OCI-LY7 (cell line): Measurements from ENCODE around the gene TOB2. TPM values are rescaled to one million over a fixed set of nuclear protein-coding genes. Genes with fewer than 3 reads are reported as not detected.

Source experiments
- BruUV-seq: library from RNA; stranded (reverse); fragments of 400-500 nt; replicated peaks from 2 replicates; lab custom pipeline; 2021; lab: Mats Ljungman, UMichigan
- CTCF ChIA-PET: fragments of 300-600 bp; sonication (Branson Sonifier 250); formaldehyde crosslinking; loops from one replicate; lab custom pipeline; 2022; ENCODE audit warnings: antibody characterized with exemption; ENCODE audit not compliant: unreplicated experiment; lab: Charles Lee
- POLR2A ChIA-PET: fragments of 300-600 bp; sonication (Branson Sonifier 250); formaldehyde crosslinking; loops from one replicate; lab custom pipeline; 2022; ENCODE audit warnings: antibody characterized with exemption; lab: Charles Lee
- DNase-seq: peaks from one replicate; pipeline ENCODE4 v3.0.0-alpha.2; 2015; ENCODE audit warnings: low spot score
- H2AFZ ChIP-seq: fragments of 200-600 bp; sonication (generic), shearing (Covaris generic); 2 replicates; pipeline ENCODE4 v1.6.1; 2014; ENCODE audit warnings: mild to moderate bottlenecking, antibody characterized with exemption, low read length, moderate library complexity
- H3K27ac ChIP-seq: fragments of 200-600 bp; sonication (generic); 2 replicates; pipeline ENCODE4 v1.5.1; 2014; ENCODE audit warnings: mixed run types, low read depth, mild to moderate bottlenecking, moderate library complexity, low read length, inconsistent platforms; ENCODE audit not compliant: poor library complexity, severe bottlenecking
- H3K36me3 ChIP-seq: fragments of 200-600 bp; sonication (generic); 2 replicates; pipeline ENCODE4 v1.6.1; 2014; ENCODE audit warnings: mild to moderate bottlenecking, antibody characterized with exemption, low read length, moderate library complexity, mixed read lengths; ENCODE audit not compliant: insufficient read depth
- H3K4me1 ChIP-seq: fragments of 200-600 bp; sonication (generic); 2 replicates; pipeline ENCODE4 v1.5.1; 2014; ENCODE audit warnings: mild to moderate bottlenecking, low read length; ENCODE audit not compliant: insufficient read depth, poor library complexity, severe bottlenecking
- H3K4me2 ChIP-seq: fragments of 200-600 bp; sonication (generic); 2 replicates; pipeline ENCODE4 v1.6.1; 2014; ENCODE audit warnings: mild to moderate bottlenecking, low read length
- H3K4me3 ChIP-seq: fragments of 200-600 bp; sonication (generic); 2 replicates; pipeline ENCODE4 v1.5.1; 2014; ENCODE audit warnings: mild to moderate bottlenecking, low read depth, low read length; ENCODE audit not compliant: poor library complexity, severe bottlenecking
- H3K79me2 ChIP-seq: fragments of 200-600 bp; sonication (generic); 2 replicates; pipeline ENCODE4 v1.6.1; 2016; ENCODE audit warnings: low read depth, mild to moderate bottlenecking, low read length, moderate library complexity, mixed read lengths; ENCODE audit not compliant: insufficient read depth
- H3K9me2 ChIP-seq: fragments of 200-600 bp; sonication (generic); 2 replicates; pipeline ENCODE4 v1.6.1; 2016; ENCODE audit warnings: mild to moderate bottlenecking, low read length, mixed read lengths; ENCODE audit not compliant: insufficient read depth
- H3K9me3 ChIP-seq: fragments of 200-600 bp; sonication (generic); 2 replicates; pipeline ENCODE4 v1.6.1; 2014; ENCODE audit warnings: mild to moderate bottlenecking, mixed run types, low read length, mixed read lengths
- H4K20me1 ChIP-seq: fragments of 200-600 bp; sonication (generic); 2 replicates; pipeline ENCODE4 v1.6.1; 2014; ENCODE audit warnings: mild to moderate bottlenecking, antibody characterized with exemption, low read length, moderate library complexity, mixed read lengths; ENCODE audit not compliant: insufficient read depth
- EZH2phosphoT487 ChIP-seq: fragments of 200-600 bp; sonication (generic); IDR thresholded peaks from 2 replicates; pipeline ENCODE4 v1.6.1; 2018; ENCODE audit warnings: low read depth, borderline replicate concordance, mild to moderate bottlenecking, mixed run types, antibody characterized with exemption, low read length, moderate library complexity, mixed read lengths
- intact Hi-C: fragments of 100-400 bp; cut with micrococcal nuclease; formaldehyde crosslinking; loops from one replicate; pipeline ENCODE4 v1.10.0; 2022; ENCODE audit not compliant: unreplicated experiment
- total RNA-seq, 2 experiments: library from RNA; depleted of rRNA in 1 of 2; stranded (reverse); fragments of >200 nt in 1 of 2; shearing (Covaris generic) in 1 of 2; gene quantifications; 2 replicates each; pipeline ENCODE4 v1.2.3, GENCODE V29; 2014 to 2022
- TF ChIP-seq, protein P1 (sequence below): fragments of 200-600 bp; sonication (generic); conservative IDR thresholded peaks from 2 replicates; pipeline ENCODE4 v1.5.1; 2014; ENCODE audit warnings: mild to moderate bottlenecking, antibody characterized with exemption, low read length, moderate library complexity, mixed read lengths

Gene TOB2
- total RNA-seq, 2 experiments from 2014 or later, result 13.5 to 27.0 TPM

- CTCF ChIA-PET, result no interaction called here
- H3K36me3 ChIP-seq, result peaks cover 61% of the 10 kb centered on the region
- no peaks in the 10 kb centered on the region for H3K4me1 ChIP-seq
- intact Hi-C loops, result no loop called here
- H4K20me1 ChIP-seq, result no peaks in the 10 kb centered on the region
- DNase-seq, result no peak
- H3K4me3 ChIP-seq, result no peak overlapping the region
- H2AFZ ChIP-seq, result no peak overlapping the region
- no TSS peak for BruUV-seq
- POLR2A ChIA-PET, result no interaction called here
- H3K79me2 ChIP-seq, result peaks cover 8% of the 10 kb centered on the region; the same call in 1 of the 2 replicates
- no peak overlapping the region for H3K27ac ChIP-seq
- H3K4me2 ChIP-seq, result no peak overlapping the region
- H3K9me3 ChIP-seq, result no peaks in the 10 kb centered on the region
- H3K9me2 ChIP-seq, result no peaks in the 10 kb centered on the region
- no peak for TF ChIP-seq EZH2phosphoT487
- TF ChIP-seq, protein P1, sequence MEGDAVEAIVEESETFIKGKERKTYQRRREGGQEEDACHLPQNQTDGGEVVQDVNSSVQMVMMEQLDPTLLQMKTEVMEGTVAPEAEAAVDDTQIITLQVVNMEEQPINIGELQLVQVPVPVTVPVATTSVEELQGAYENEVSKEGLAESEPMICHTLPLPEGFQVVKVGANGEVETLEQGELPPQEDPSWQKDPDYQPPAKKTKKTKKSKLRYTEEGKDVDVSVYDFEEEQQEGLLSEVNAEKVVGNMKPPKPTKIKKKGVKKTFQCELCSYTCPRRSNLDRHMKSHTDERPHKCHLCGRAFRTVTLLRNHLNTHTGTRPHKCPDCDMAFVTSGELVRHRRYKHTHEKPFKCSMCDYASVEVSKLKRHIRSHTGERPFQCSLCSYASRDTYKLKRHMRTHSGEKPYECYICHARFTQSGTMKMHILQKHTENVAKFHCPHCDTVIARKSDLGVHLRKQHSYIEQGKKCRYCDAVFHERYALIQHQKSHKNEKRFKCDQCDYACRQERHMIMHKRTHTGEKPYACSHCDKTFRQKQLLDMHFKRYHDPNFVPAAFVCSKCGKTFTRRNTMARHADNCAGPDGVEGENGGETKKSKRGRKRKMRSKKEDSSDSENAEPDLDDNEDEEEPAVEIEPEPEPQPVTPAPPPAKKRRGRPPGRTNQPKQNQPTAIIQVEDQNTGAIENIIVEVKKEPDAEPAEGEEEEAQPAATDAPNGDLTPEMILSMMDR, result no peak
These were observed 14.9 kb downstream of the TOB2 start for GRCh38 chr22:41431656-41432055.

DNA sequence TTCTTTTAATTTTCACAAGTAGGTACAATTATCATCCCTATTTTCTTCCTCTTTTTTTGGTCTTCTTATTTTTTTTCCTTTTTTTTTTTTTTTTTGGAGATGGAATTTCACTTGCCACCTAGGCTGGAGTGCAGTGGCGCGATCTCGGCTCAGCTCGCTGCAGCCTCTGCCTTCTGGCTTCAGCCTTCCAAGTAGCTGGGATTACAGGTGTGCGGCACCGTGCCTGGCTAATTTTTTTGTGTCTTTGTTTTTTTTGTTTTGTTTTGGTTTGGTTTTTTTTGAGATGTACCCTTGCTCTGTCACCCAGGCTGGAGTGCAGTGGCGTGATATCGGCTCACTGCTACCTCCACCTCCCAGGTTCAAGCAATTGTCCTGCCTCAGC, 16.7 kb downstream of the TOB2 start:
- Histone ChIP-seq H3K4me2 (no peak overlapping the region), H4K20me1 (no peaks in the 10 kb centered on the region), H3K9me2 (no peaks in the 10 kb centered on the region), H3K4me1 (no peaks in the 10 kb centered on the region), H3K4me3 (no peak overlapping the region), H3K27ac (no peak overlapping the region), H3K9me3 (no peaks in the 10 kb centered on the region), H3K36me3 (peaks cover 43% of the 10 kb centered on the region), H3K79me2 (peaks cover 1% of the 10 kb centered on the region; the same call in 1 of the 2 replicates), H2AFZ (no peak overlapping the region)
- ChIA-PET POLR2A (no interaction called here), CTCF (no interaction called here)
- DNase-seq, result no peak
- TF ChIP-seq, protein P1, result no peak
- TF ChIP-seq EZH2phosphoT487, result no peak
- no TSS peak for BruUV-seq
- intact Hi-C loops, result no loop called here

DNA sequence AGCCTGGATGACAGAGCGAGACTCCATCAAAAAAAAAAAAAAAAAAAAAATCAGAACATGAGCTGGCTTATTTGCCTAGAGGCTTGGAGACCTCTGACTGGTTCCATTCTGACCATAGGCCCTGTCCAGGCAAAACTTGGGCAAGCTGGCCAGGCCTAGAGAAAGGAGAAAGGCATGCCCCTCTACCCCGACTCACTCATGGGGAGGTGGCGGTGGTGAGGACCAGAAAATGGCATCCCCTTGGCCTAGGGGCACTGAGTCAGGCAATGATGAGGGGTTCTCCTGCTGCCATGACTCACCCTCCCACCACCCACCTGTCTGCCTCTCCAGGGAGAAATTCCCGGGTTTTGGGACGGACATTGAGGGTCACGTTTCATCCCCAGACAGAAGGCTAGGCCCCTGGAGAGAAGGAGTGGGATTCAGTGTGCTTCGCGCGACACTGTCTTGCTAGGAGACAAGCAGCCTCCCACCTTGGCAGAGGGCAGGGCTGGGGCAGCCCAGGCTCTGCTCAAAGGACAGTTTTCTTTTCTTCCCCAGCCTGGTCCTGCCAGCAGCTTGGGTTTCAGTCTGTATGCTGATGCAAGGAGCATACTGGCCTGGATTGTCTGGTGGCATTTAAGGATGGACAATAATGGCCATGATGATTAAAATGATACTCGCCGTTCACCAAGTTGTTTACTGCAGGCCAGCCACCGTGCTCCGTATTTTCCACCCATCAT, 17.2 kb downstream of the TOB2 start:
- Histone ChIP-seq H3K79me2 (no peaks in the 10 kb centered on the region), H2AFZ (no peak overlapping the region), H3K4me1 (no peaks in the 10 kb centered on the region), H3K36me3 (peaks cover 38% of the 10 kb centered on the region), H3K4me3 (no peak overlapping the region), H3K9me3 (no peaks in the 10 kb centered on the region), H4K20me1 (no peaks in the 10 kb centered on the region), H3K9me2 (no peaks in the 10 kb centered on the region), H3K27ac (no peak overlapping the region), H3K4me2 (no peak overlapping the region)
- BruUV-seq, result no TSS peak
- intact Hi-C loops, result no loop called here
- POLR2A ChIA-PET, result no interaction called here
- CTCF ChIA-PET, result no interaction called here
- TF ChIP-seq, protein P1, result no peak
- TF ChIP-seq EZH2phosphoT487, result no peak
- no peak for DNase-seq
